ENCODE results near the gene MBP. TPM values are rescaled to one million over a fixed set of nuclear protein-coding genes. Genes with fewer than 3 reads are reported as not detected.

MBP gene
- total RNA-seq, 2 donors from 2014 or later, result 15.4 to 15.8 TPM

DNA sequence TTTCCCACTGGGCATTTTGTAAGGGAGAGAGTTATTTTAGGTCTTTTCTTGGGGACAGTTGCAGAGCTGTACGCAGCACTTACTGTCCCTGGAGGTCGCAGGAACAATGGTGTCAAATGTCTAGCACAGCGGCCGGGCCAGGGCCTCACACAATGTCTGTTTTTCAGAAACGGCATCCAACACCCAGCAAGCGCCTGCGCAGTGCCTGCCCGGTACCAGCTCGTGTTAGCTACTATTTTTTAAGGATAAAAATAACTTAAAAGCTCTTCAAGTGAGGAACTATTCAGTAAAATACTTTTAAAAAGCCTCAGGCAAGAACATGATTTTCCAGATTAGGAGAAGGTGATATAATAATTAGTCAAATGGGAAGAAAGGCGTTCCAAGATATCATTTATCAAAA is 90.0 kb downstream of the MBP start:
- Histone ChIP-seq H3K27me3 (no peaks in the 10 kb centered on the region), H3K9me3 (no peaks in the 10 kb centered on the region), H3K4me3 (no peak overlapping the region), H3K36me3 (no peaks in the 10 kb centered on the region), H3K27ac (peak overlapping the region; percentile 49 to 56), H3K4me1 (peaks cover 0 to 8% of the 10 kb centered on the region in 2 donors)
- TF ChIP-seq, protein P1, sequence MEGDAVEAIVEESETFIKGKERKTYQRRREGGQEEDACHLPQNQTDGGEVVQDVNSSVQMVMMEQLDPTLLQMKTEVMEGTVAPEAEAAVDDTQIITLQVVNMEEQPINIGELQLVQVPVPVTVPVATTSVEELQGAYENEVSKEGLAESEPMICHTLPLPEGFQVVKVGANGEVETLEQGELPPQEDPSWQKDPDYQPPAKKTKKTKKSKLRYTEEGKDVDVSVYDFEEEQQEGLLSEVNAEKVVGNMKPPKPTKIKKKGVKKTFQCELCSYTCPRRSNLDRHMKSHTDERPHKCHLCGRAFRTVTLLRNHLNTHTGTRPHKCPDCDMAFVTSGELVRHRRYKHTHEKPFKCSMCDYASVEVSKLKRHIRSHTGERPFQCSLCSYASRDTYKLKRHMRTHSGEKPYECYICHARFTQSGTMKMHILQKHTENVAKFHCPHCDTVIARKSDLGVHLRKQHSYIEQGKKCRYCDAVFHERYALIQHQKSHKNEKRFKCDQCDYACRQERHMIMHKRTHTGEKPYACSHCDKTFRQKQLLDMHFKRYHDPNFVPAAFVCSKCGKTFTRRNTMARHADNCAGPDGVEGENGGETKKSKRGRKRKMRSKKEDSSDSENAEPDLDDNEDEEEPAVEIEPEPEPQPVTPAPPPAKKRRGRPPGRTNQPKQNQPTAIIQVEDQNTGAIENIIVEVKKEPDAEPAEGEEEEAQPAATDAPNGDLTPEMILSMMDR (IDR thresholded peaks at IDR 0.05), result no peak
- no peak for DNase-seq (ENCODE audit: low spot score)

- peaks cover 0 to 15% of the 10 kb centered on the region in 2 donors for H3K4me1 ChIP-seq
- no peak overlapping the region for H3K4me3 ChIP-seq
- no peak overlapping the region for H3K27ac ChIP-seq
- no peaks in the 10 kb centered on the region for H3K36me3 ChIP-seq
- no peak for DNase-seq (ENCODE audit: low spot score)
- H3K9me3 ChIP-seq, result no peaks in the 10 kb centered on the region
- no peaks in the 10 kb centered on the region for H3K27me3 ChIP-seq
- TF ChIP-seq, protein P1 (IDR thresholded peaks at IDR 0.05), result no peak
Measured at GRCh38 chr18:77039196-77040130, 93.1 kb downstream of the MBP start.

DNA sequence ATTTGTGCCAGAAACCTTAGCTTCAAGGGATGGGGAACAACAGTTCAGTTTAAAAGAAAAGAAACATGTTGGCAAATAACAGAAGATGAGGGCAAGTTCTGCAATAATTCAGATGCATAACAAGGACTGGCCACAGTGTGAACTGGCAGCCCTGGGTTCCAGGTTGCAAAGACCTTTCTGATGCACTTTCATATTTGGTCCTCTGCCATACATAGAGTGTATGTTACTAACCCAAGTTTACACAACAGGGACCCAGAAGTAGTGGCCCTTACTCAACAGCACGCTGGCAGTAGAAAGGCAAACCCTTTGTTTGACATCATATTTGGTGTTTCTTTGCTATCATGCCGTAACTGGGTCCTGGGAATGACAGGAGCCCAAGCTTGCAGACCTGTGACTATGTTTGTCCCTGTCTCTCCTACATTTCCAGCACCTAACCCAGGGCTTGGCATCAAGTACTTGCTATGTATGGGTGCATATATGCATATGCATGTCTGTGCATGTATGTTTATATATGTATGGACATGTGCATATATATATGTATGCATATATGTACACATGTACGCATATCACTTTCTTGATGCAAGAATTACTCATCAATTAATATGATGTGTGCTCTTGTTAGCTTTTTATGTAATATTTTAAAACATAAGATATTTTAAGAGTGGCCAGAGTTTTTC is 94.3 kb downstream of the MBP start:
- Histone ChIP-seq H3K27ac (no peak overlapping the region), H3K4me3 (no peak overlapping the region), H3K9me3 (no peaks in the 10 kb centered on the region), H3K4me1 (peaks cover 0 to 15% of the 10 kb centered on the region in 2 donors), H3K36me3 (no peaks in the 10 kb centered on the region), H3K27me3 (no peaks in the 10 kb centered on the region)
- DNase-seq (ENCODE audit: low spot score), result no peak
- TF ChIP-seq, protein P1 (IDR thresholded peaks at IDR 0.05), result no peak

- Histone ChIP-seq H3K27me3 (no peaks in the 10 kb centered on the region), H3K4me1 (peaks cover 0 to 13% of the 10 kb centered on the region in 2 donors), H3K9me3 (no peaks in the 10 kb centered on the region), H3K4me3 (no peak overlapping the region), H3K36me3 (no peaks in the 10 kb centered on the region), H3K27ac (no peak overlapping the region)
- TF ChIP-seq, protein P1 (IDR thresholded peaks at IDR 0.05), result no peak
- no peak for DNase-seq (ENCODE audit: low spot score)
Measured at GRCh38 chr18:77037567-77037966, 95.0 kb downstream of the MBP start.

- Histone ChIP-seq H3K27ac (no peak overlapping the region), H3K27me3 (no peaks in the 10 kb centered on the region), H3K4me3 (no peak overlapping the region), H3K4me1 (peaks cover 0 to 6% of the 10 kb centered on the region in 2 donors), H3K9me3 (no peaks in the 10 kb centered on the region), H3K36me3 (no peaks in the 10 kb centered on the region)
- TF ChIP-seq, protein P1 (IDR thresholded peaks at IDR 0.05), result no peak
- no peak for DNase-seq (ENCODE audit: low spot score)
Measured at GRCh38 chr18:77035380-77036187, 97.0 kb downstream of the MBP start.

All from right atrium auricular region (tissue), 2 donors.